HG02588 (cell line): ENCODE measurements around the gene MATCAP1.

Experiments
- ATAC-seq: cut with Tn5 transposase; IDR thresholded peaks from one replicate; pipeline ENCODE4 v1.9.1; 2021; ENCODE audit warnings: mild to moderate bottlenecking, moderate library complexity; ENCODE audit not compliant: unreplicated experiment

MATCAP1 gene

GRCh38 chr16:67183627-67184452, at the start of gene MATCAP1:
TSS of gene MATCAP1 (minus strand) at chr16:67183963. CDS start at chr16:67180610, 3,353 bp downstream.
- ATAC-seq: peak; percentile 90

GRCh38 chr16:67230809-67231660, 47.3 kb upstream of the MATCAP1 start:
- ATAC-seq: no peak

- ATAC-seq: no peak
Observed at GRCh38 chr16:67229906-67230808, 46.4 kb upstream of the MATCAP1 start.

GRCh38 chr16:67228905-67229304, 45.1 kb upstream of the MATCAP1 start:
- ATAC-seq: no peak

- ATAC-seq: no peak
Observed at GRCh38 chr16:67228034-67228785, 44.4 kb upstream of the MATCAP1 start.

GRCh38 chr16:67227567-67227921, 43.8 kb upstream of the MATCAP1 start:
- ATAC-seq: no peak

GRCh38 chr16:67226804-67227566, 43.2 kb upstream of the MATCAP1 start, which contains the start of gene TMEM208:
TSS of gene TMEM208 (plus strand) at chr16:67227130. CDS start at chr16:67227219, 89 bp downstream.
- ATAC-seq: peak; percentile 89

- ATAC-seq: no peak
Observed at GRCh38 chr16:67226295-67226803, 42.6 kb upstream of the MATCAP1 start.

GRCh38 chr16:67223992-67224391, 40.2 kb upstream of the MATCAP1 start:
- ATAC-seq: no peak

GRCh38 chr16:67216612-67217490, 33.1 kb upstream of the MATCAP1 start:
- ATAC-seq: no peak

- no peak for ATAC-seq
Observed at GRCh38 chr16:67215706-67216105, 31.9 kb upstream of the MATCAP1 start.

GRCh38 chr16:67213197-67214019, 29.6 kb upstream of the MATCAP1 start:
- ATAC-seq: no peak

GRCh38 chr16:67212766-67213165, 29.0 kb upstream of the MATCAP1 start:
- no peak for ATAC-seq

- ATAC-seq: no peak
Observed at GRCh38 chr16:67211674-67212073, 27.9 kb upstream of the MATCAP1 start.

GRCh38 chr16:67210069-67210937, 26.5 kb upstream of the MATCAP1 start:
- ATAC-seq: no peak

GRCh38 chr16:67209565-67209964, 25.8 kb upstream of the MATCAP1 start:
- ATAC-seq: no peak
